GM12874 (cell line): Measurements from ENCODE around the gene FGFBP3.

ENCODE experiments used
- TF ChIP-seq, protein P1 (sequence below): IDR thresholded peaks from 2 replicates; pipeline ENCODE4 v1.5.1; 2011; ENCODE audit warnings: low read depth, mild to moderate bottlenecking, control low read depth, low read length, moderate library complexity; ENCODE audit not compliant: insufficient read depth

The FGFBP3 gene

DNA sequence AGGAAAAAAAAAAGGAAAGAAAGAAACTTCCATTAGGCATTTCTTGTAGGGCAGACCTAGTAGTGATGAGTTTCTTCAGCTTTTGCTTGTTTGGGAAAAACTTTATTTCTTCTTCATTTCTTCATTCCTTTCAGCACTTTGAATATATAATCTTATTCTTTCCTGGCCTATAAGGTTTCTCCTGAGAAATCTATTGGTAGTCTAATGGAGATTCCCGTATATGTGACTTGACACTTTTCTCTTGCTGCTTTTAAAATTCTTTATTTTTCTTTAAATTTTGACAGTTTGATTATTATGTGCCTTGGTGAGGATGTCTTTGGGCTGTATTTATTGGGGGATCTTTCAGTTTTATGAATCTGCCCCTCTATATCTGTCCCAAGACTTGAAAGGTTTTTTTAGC, 10.4 kb upstream of the FGFBP3 start:
- TF ChIP-seq, protein P1, sequence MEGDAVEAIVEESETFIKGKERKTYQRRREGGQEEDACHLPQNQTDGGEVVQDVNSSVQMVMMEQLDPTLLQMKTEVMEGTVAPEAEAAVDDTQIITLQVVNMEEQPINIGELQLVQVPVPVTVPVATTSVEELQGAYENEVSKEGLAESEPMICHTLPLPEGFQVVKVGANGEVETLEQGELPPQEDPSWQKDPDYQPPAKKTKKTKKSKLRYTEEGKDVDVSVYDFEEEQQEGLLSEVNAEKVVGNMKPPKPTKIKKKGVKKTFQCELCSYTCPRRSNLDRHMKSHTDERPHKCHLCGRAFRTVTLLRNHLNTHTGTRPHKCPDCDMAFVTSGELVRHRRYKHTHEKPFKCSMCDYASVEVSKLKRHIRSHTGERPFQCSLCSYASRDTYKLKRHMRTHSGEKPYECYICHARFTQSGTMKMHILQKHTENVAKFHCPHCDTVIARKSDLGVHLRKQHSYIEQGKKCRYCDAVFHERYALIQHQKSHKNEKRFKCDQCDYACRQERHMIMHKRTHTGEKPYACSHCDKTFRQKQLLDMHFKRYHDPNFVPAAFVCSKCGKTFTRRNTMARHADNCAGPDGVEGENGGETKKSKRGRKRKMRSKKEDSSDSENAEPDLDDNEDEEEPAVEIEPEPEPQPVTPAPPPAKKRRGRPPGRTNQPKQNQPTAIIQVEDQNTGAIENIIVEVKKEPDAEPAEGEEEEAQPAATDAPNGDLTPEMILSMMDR, result no peak

DNA sequence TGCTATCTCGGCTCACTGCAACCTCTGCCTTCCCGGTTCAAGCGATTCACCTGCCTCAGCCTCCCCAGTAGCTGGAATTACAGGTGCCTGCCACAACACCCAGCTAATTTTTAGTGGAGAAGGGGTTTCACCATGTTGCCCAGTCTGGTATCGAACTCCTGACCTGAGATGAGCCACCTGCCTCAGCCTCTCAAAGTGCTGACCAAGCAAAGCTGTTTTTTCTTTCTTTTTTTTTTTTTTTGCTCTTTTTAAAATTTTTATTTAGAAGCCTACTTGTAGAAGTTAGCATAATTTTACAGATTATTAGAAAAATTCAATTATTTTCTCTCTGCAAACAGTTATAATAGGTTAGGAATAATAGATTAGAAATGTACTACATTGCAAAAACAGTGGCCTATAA, 1.2 kb upstream of the FGFBP3 start:
- TF ChIP-seq, protein P1, result no peak

- TF ChIP-seq, protein P1, result peak; percentile 61
These were observed 759 bp downstream of the FGFBP3 start for GRCh38 chr10:91908337-91909116.

- TF ChIP-seq, protein P1, result no peak
These were observed 1.4 kb downstream of the FGFBP3 start for GRCh38 chr10:91907914-91908336.

GRCh38 chr10:91907033-91907594, 2.2 kb downstream of the FGFBP3 start:
- TF ChIP-seq, protein P1, result no peak

DNA sequence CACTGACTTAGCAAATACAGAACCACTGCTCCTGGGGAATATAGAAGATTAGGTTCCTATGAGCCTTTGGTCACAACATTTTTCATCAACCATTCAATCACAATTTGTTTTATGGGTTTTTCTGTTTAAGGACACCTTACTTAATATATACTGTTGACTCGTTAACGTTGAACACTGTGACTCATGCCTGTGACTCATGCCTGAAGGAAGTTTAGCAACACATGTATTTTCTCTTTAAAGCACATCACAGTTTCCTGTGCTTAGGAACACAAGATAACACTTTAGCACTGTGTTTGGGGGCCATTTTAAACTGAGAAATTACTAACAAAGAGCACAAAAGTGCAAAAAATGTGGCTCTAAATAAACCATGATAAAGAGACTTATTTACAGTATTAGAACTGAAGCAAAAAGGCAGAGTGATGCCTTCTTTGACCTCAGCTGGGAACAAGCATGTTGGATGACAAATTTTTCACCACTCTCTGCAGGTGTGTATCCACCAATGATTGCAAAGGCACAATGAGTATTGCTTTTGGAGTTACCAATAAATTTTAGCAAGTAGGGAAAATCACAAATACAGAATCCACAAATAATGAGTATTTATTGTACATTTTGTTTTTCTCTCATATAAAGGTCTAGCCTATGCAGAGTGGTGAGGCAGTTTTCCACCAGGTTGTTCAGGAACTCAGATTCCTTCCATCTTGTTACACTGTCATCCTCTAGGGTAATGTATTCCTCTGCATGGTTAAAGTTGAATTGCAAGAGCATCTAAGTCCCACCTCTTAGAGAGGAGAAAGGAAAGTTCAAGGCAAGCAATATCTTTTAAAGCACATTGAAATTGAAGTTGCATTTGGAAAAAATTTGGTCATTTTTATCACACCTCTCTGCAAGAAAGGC, 7.3 kb downstream of the FGFBP3 start:
- TF ChIP-seq, protein P1, result no peak

DNA sequence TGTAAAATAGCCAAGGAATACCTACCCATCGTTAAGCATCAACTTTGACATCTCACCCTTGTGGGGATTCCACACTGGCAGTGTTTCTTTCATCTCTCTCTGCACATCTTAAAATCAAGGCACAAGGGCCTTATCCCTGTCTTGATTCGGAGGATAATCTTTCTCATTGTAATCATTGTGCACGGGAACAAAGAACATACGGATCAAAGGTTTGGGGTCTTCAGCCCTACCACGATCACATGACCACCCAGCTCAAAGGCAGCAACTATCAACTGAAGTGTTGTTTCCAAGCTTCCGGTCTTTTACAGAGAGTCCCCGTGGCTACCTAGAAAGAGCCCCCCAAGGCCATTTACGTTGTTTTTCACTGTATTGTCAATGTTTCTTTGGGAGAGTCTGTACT, 11.9 kb downstream of the FGFBP3 start:
- TF ChIP-seq, protein P1, result no peak
